K562 (cell line): ENCODE measurements around the gene CSNK1G2. TPM values are rescaled to one million over a fixed set of nuclear protein-coding genes. Genes with fewer than 3 reads are reported as not detected.

Experiments used
- ATAC-seq: fragments of 200-7000 bp; cut with Tn5 transposase; 3 replicates; pipeline ENCODE4 v1.9.1; 2020; ENCODE audit warnings: moderate library complexity
- BruUV-seq: library from RNA; stranded (reverse); fragments of 400-500 nt; replicated peaks from 2 replicates; lab custom pipeline; 2021; lab: Mats Ljungman, UMichigan
- CTCF ChIA-PET: fragments of 300-600 bp; formaldehyde crosslinking; extraction: SDS; loops from one replicate; lab custom pipeline; 2021; ENCODE audit warnings: low intra/inter-chr PET ratio; lab: Yijun Ruan, JAX
- POLR2A ChIA-PET: fragments of 300-600, 350-650 bp; sonication (Branson Sonifier 250); formaldehyde crosslinking; extraction: SDS; loops from one replicate; lab custom pipeline; 2021; ENCODE audit warnings: antibody characterized with exemption, inconsistent platforms; lab: Yijun Ruan, JAX
- DNase-seq, 4 experiments: peaks; one replicate each; pipeline versions ENCODE4 v3.0.0 to v3.0.0-alpha.2; 2011 to 2018; ENCODE audit warnings: low spot score in 3 of 4, mixed read lengths in 3 of 4; ENCODE audit errors: extremely low read depth in 1 of 4
- FAIRE-seq: peaks from 2 replicates; lab custom pipeline; 2011; peaks lifted over from hg19 to GRCh38; lab: Jason Lieb, UNC
- H2AFZ ChIP-seq: 2 replicates; pipeline ENCODE4 v1.6.0; 2011; ENCODE audit warnings: low read depth, low read length, control low read depth, inconsistent platforms
- H3K27ac ChIP-seq: fragments of 200-600 bp; 3 replicates; pipeline ENCODE4 v1.8.0; 2011; ENCODE audit warnings: low read depth, mild to moderate bottlenecking, control low read depth, inconsistent platforms, low read length, moderate library complexity, mixed read lengths; ENCODE audit errors: extremely low read depth
- H3K27me3 ChIP-seq, 2 experiments: fragments of 300-600 bp in 1 of 2; 2 replicates in 1 of 2; 3 replicates in 1 of 2; pipeline versions ENCODE4 v1.6.0 to v1.8.0; 2011; ENCODE audit warnings: inconsistent platforms in 2 of 2, low read length in 2 of 2, mild to moderate bottlenecking in 1 of 2, mixed read lengths in 1 of 2, moderate library complexity in 1 of 2; ENCODE audit not compliant: control insufficient read depth in 2 of 2, insufficient read depth in 2 of 2
- H3K36me3 ChIP-seq: fragments of 300-600 bp; 3 replicates; pipeline ENCODE4 v1.8.0; 2011; ENCODE audit warnings: mild to moderate bottlenecking, low read length, inconsistent platforms; ENCODE audit not compliant: control insufficient read depth, insufficient read depth
- H3K4me1 ChIP-seq, 2 experiments: fragments of 200-600 bp in 1 of 2; replicated peaks in 1 of 2; 2 replicates in 1 of 2; 3 replicates in 1 of 2; pipeline versions ENCODE4 v1.5.1 to v1.8.0; 2011; ENCODE audit warnings: inconsistent platforms in 2 of 2, low read length in 2 of 2, mild to moderate bottlenecking in 1 of 2, mixed read lengths in 1 of 2, moderate library complexity in 1 of 2; ENCODE audit not compliant: control insufficient read depth in 2 of 2, insufficient read depth in 2 of 2
- H3K4me2 ChIP-seq: 2 replicates; pipeline ENCODE4 v1.6.1; 2011; ENCODE audit warnings: low read length, control low read depth, inconsistent platforms, mixed read lengths; ENCODE audit not compliant: insufficient read depth
- H3K4me3 ChIP-seq: fragments of 200-600 bp; sonication (generic), shearing (Covaris generic); 2 replicates; pipeline ENCODE4 v1.5.1; 2016; ENCODE audit warnings: control low read depth, inconsistent platforms
- H3K79me2 ChIP-seq: fragments of 200-600 bp; 3 replicates; pipeline ENCODE4 v1.8.0; 2011; ENCODE audit warnings: low read length, inconsistent platforms; ENCODE audit not compliant: control insufficient read depth, insufficient read depth
- H3K9ac ChIP-seq, 2 experiments: 2 replicates each; pipeline versions ENCODE4 v1.6.0 to v1.6.1; 2011; ENCODE audit warnings: low read depth in 2 of 2, low read length in 2 of 2, control low read depth in 1 of 2, inconsistent platforms in 1 of 2, mild to moderate bottlenecking in 1 of 2, mixed read lengths in 1 of 2; ENCODE audit not compliant: insufficient read depth in 1 of 2
- H3K9me1 ChIP-seq: one replicate; pipeline ENCODE4 v1.6.0; 2011; ENCODE audit warnings: inconsistent platforms, mild to moderate bottlenecking, low read length, moderate library complexity; ENCODE audit not compliant: control insufficient read depth, insufficient read depth
- H3K9me3 ChIP-seq: replicated peaks from 2 replicates; pipeline ENCODE4 v1.5.1; 2011; ENCODE audit warnings: low read depth, low read length, inconsistent platforms; ENCODE audit not compliant: control insufficient read depth, insufficient read depth
- H4K20me1 ChIP-seq: replicated peaks from 2 replicates; pipeline ENCODE4 v1.6.1; 2011; ENCODE audit warnings: low read length, inconsistent platforms, mixed read lengths; ENCODE audit not compliant: control insufficient read depth, insufficient read depth
- BRD9 ChIP-seq: fragments of 450-650 bp; IDR thresholded peaks from 2 replicates; pipeline ENCODE4 v1.6.1; 2018; ENCODE audit warnings: low read depth; ENCODE audit not compliant: partially characterized antibody
- CHAMP1 ChIP-seq: fragments of 450-650 bp; IDR thresholded peaks from 2 replicates; pipeline ENCODE4 v1.6.1; 2016; ENCODE audit warnings: mild to moderate bottlenecking
- COPS2 ChIP-seq: fragments of 450-650 bp; conservative IDR thresholded peaks from 2 replicates; pipeline ENCODE4 v1.6.1; 2016; ENCODE audit warnings: mild to moderate bottlenecking, moderate library complexity
- FIP1L1 ChIP-seq: fragments of 200-400 bp; formaldehyde crosslinking; IDR thresholded peaks from 2 replicates; pipeline ENCODE4 v1.6.1; 2018; ENCODE audit warnings: mild to moderate bottlenecking, low read depth, low read length; ENCODE audit not compliant: poor library complexity, severe bottlenecking
- HNRNPL ChIP-seq: fragments of 200-400 bp; formaldehyde crosslinking; IDR thresholded peaks from 2 replicates; pipeline ENCODE4 v1.6.1; 2017; ENCODE audit warnings: low read depth, mild to moderate bottlenecking, low read length
- MAX ChIP-seq: sonication (generic); formaldehyde crosslinking; IDR thresholded peaks from 2 replicates; pipeline ENCODE4 v1.9.0; 2022; ENCODE audit warnings: mild to moderate bottlenecking, missing genetic modification reagents
- POLR2G ChIP-seq: fragments of 200-400 bp; formaldehyde crosslinking; IDR thresholded peaks from 2 replicates; pipeline ENCODE4 v1.6.1; 2017; ENCODE audit warnings: low read depth, mild to moderate bottlenecking, antibody characterized with exemption, low read length, moderate library complexity
- RFX7 ChIP-seq: fragments of 250-450 bp; sonication (Bioruptor Pico); IDR thresholded peaks from 2 replicates; pipeline ENCODE4 v1.5.1; 2021; ENCODE audit warnings: mild to moderate bottlenecking
- RHOXF2B ChIP-seq: fragments of 250-450 bp; sonication (Bioruptor Pico); conservative IDR thresholded peaks from 2 replicates; pipeline ENCODE4 v1.5.1; 2021
- ZBED1 ChIP-seq: IDR thresholded peaks from 2 replicates; pipeline ENCODE4 v1.6.1; 2014
- ZBTB33 ChIP-seq: sonication (generic); formaldehyde crosslinking; IDR thresholded peaks from 2 replicates; pipeline ENCODE4 v1.8.1; 2023; ENCODE audit warnings: mild to moderate bottlenecking, missing genetic modification reagents
- WGBS: fragments of 100-300 bp; shearing (Covaris generic); methylation state at CpG from one replicate; pipeline ENCODE4 v1.1.6; 2016; ENCODE audit warnings: low coverage, mixed read lengths; ENCODE audit not compliant: insufficient coverage; ENCODE audit errors: missing lambda C conversion rate; 5-methylcytosine and 5-hydroxymethylcytosine counted together
- in situ Hi-C: fragments of 300-500 bp; cut with MboI; formaldehyde crosslinking; loops from 4 replicates; pipeline ENCODE4 v1.15.0; 2018; ENCODE audit warnings: inconsistent platforms, mixed read lengths
- intact Hi-C: fragments of 100-400 bp; cut with micrococcal nuclease; formaldehyde crosslinking; loops from 2 replicates; pipeline ENCODE4 v1.14.2; 2022
- polyA plus RNA-seq, 8 experiments: library from polyadenylated mRNA; depleted of rRNA in 4 of 8; stranded (reverse) in 5 of 8; unstranded in 3 of 8; fragments of >200 nt; fragmentation: Nextera tagmentation in 2 of 8; fragmentation: Illumina TruSeq in 1 of 8; extraction: Ambion mirVana in 2 of 8; extraction: Trizol in 1 of 8; gene quantifications; 2 replicates each; pipeline versions ENCODE4 v1.2.1 to v1.2.3, GENCODE V29; 2011 to 2014; ENCODE audit warnings: inconsistent platforms in 1 of 8, missing spikeins in 1 of 8
- total RNA-seq, 7 experiments: library from RNA; depleted of rRNA in 6 of 7; stranded (reverse); fragments of >200 nt in 6 of 7; fragmentation: Illumina TruSeq in 2 of 7; extraction: Trizol in 2 of 7; gene quantifications; 2 replicates each; pipeline versions ENCODE4 v1.2.1 to v1.2.3, GENCODE V29; 2011 to 2021; ENCODE audit warnings: low replicate concordance in 1 of 7

The CSNK1G2 gene
- total and polyA plus RNA-seq, 9 of the 15 experiments (the other 6 are each of a cell fraction or from before 2014, with no cell fraction given): 0.48 to 119 (median 49.5) TPM

- no peaks in the 10 kb centered on the region for H3K27me3 ChIP-seq
- no peak overlapping the region for H3K4me3 ChIP-seq
- no peaks in the 10 kb centered on the region; the same call in 1 of the 2 replicates for H3K9me3 ChIP-seq
- TF ChIP-seq COPS2 (no peak), BRD9 (no peak), FIP1L1 (peak; percentile 21), RFX7 (no peak), CHAMP1 (no peak), ZBTB33 (CRISPR knock-in tag) (peak; percentile 84), RHOXF2B (CRISPR knock-in tag) (no peak), HNRNPL (peak; percentile 47; the same call in 1 of the 2 replicates), POLR2G (0 out of 2 replicates have a peak, but pooled peaks have one; percentile 26), MAX (CRISPR knock-in tag) (0 out of 2 replicates have a peak, but pooled peaks have one; percentile 19), ZBED1 (no peak)
- H3K4me1 ChIP-seq: peaks cover 0 to 51% of the 10 kb centered on the region in 2 experiments; a peak in 2 of 5 replicates
- H3K9ac ChIP-seq: no peak overlapping the region
- no peak overlapping the region for H2AFZ ChIP-seq
- H3K9me1 ChIP-seq: no peaks in the 10 kb centered on the region
- ATAC-seq (no peak), FAIRE-seq (no peak), DNase-seq (no peak)
- intact Hi-C loops: no loop called here
- H3K36me3 ChIP-seq: peaks cover 53% of the 10 kb centered on the region; the same call in 1 of the 3 replicates
- no peak overlapping the region for H3K4me2 ChIP-seq
- WGBS: 95% methylated on average over 35 of the region's 77 CpGs
- H3K27ac ChIP-seq: no peak overlapping the region
- ChIA-PET POLR2A (interaction anchor here (0.6 kb wide), 1 partner anchor 130 kb away, joined by 3 read pairs; no protein-coding TSS in a partner anchor), CTCF (no interaction called here)
- H3K79me2 ChIP-seq: peaks cover 60% of the 10 kb centered on the region
- in situ Hi-C loops: no loop called here
- BruUV-seq: no TSS peak
- no peaks in the 10 kb centered on the region; the same call in 1 of the 2 replicates for H4K20me1 ChIP-seq
Measured at GRCh38 chr19:1912760-1913505, 28.0 kb upstream of the CSNK1G2 start.
